ENCODE data around the gene AQP12B.

The AQP12B gene

DNA sequence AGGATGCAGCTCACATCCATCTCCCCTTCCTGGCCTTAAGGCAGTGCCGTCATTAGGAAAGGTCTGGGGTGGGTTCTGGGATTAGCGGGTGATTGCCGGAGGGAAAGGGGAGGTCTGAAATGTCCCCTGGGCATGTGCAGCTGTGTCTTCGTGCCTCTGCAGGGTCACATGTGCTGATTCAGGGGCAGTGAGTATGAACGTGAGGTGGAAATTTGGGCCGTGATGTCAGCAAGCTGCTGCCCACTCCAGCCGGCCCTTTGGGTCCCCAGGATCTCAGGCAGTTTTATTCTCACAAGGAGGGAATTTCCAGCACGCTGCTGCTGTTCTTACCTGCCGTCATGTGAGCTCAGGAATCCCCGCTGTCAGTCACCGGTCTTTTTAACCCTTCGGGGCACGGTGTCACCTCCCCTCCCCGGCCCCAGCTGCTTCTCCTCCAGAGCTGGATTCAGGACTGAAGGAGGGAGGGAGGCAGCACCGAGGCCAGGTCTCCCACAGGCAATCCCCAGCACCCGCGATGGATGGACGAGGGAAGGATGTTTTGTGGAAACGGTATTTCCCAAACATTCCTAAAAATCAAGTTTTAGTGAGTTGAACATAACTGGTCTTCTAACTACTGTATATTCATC is 33.9 kb downstream of the AQP12B start:
- no peak overlapping the region for H3K9ac ChIP-seq
- no peaks in the 10 kb centered on the region for H3K4me1 ChIP-seq
- H3K4me2 ChIP-seq (ENCODE audit: low read length), result no peak overlapping the region
- H3K79me2 ChIP-seq, result no peaks in the 10 kb centered on the region
- no peak overlapping the region for H2AFZ ChIP-seq
- H3K27me3 ChIP-seq (ENCODE audit: control insufficient read depth, insufficient read depth, low read length), result no peaks in the 10 kb centered on the region
- H3K36me3 ChIP-seq (ENCODE audit: control insufficient read depth, insufficient read depth, low read length), result no peaks in the 10 kb centered on the region
- H3K4me3 ChIP-seq (ENCODE audit: low read depth, low read length), result no peak overlapping the region
- H3K27ac ChIP-seq, result no peak overlapping the region
- H3K9me3 ChIP-seq (ENCODE audit: control insufficient read depth, low read length), result no peaks in the 10 kb centered on the region
- TF ChIP-seq, protein P1, sequence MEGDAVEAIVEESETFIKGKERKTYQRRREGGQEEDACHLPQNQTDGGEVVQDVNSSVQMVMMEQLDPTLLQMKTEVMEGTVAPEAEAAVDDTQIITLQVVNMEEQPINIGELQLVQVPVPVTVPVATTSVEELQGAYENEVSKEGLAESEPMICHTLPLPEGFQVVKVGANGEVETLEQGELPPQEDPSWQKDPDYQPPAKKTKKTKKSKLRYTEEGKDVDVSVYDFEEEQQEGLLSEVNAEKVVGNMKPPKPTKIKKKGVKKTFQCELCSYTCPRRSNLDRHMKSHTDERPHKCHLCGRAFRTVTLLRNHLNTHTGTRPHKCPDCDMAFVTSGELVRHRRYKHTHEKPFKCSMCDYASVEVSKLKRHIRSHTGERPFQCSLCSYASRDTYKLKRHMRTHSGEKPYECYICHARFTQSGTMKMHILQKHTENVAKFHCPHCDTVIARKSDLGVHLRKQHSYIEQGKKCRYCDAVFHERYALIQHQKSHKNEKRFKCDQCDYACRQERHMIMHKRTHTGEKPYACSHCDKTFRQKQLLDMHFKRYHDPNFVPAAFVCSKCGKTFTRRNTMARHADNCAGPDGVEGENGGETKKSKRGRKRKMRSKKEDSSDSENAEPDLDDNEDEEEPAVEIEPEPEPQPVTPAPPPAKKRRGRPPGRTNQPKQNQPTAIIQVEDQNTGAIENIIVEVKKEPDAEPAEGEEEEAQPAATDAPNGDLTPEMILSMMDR (IDR thresholded peaks at IDR 0.05), result no peak

GRCh38 chr2:240648155-240648649 is 34.5 kb downstream of the AQP12B start:
- no peak overlapping the region for H3K27ac ChIP-seq
- H3K27me3 ChIP-seq (ENCODE audit: control insufficient read depth, insufficient read depth, low read length), result no peaks in the 10 kb centered on the region
- no peak overlapping the region for H3K4me2 ChIP-seq (ENCODE audit: low read length)
- no peaks in the 10 kb centered on the region for H3K4me1 ChIP-seq
- H3K4me3 ChIP-seq (ENCODE audit: low read depth, low read length), result no peak overlapping the region
- TF ChIP-seq, protein P1 (IDR thresholded peaks at IDR 0.05), result no peak
- no peaks in the 10 kb centered on the region for H3K9me3 ChIP-seq (ENCODE audit: control insufficient read depth, low read length)
- H3K79me2 ChIP-seq, result no peaks in the 10 kb centered on the region
- no peaks in the 10 kb centered on the region for H3K36me3 ChIP-seq (ENCODE audit: control insufficient read depth, insufficient read depth, low read length)
- H2AFZ ChIP-seq, result no peak overlapping the region
- H3K9ac ChIP-seq, result no peak overlapping the region

- no peaks in the 10 kb centered on the region for H3K36me3 ChIP-seq (ENCODE audit: control insufficient read depth, insufficient read depth, low read length)
- H2AFZ ChIP-seq, result no peak overlapping the region
- H3K27me3 ChIP-seq (ENCODE audit: control insufficient read depth, insufficient read depth, low read length), result no peaks in the 10 kb centered on the region
- H3K9ac ChIP-seq, result no peak overlapping the region
- no peak overlapping the region for H3K4me2 ChIP-seq (ENCODE audit: low read length)
- TF ChIP-seq, protein P1 (IDR thresholded peaks at IDR 0.05), result no peak
- H3K9me3 ChIP-seq (ENCODE audit: control insufficient read depth, low read length), result no peaks in the 10 kb centered on the region
- no peaks in the 10 kb centered on the region for H3K79me2 ChIP-seq
- H3K4me3 ChIP-seq (ENCODE audit: low read depth, low read length), result no peak overlapping the region
- no peaks in the 10 kb centered on the region for H3K4me1 ChIP-seq
- H3K27ac ChIP-seq, result no peak overlapping the region
Observed at GRCh38 chr2:240647503-240648154, 35.1 kb downstream of the AQP12B start.

GRCh38 chr2:240646900-240647502 is 35.7 kb downstream of the AQP12B start:
- Histone ChIP-seq H3K4me2 (ENCODE audit: low read length) (no peak overlapping the region), H2AFZ (no peak overlapping the region), H3K27me3 (ENCODE audit: control insufficient read depth, insufficient read depth, low read length) (no peaks in the 10 kb centered on the region), H3K9me3 (ENCODE audit: control insufficient read depth, low read length) (no peaks in the 10 kb centered on the region), H3K9ac (no peak overlapping the region), H3K79me2 (no peaks in the 10 kb centered on the region), H3K4me1 (no peaks in the 10 kb centered on the region), H3K4me3 (ENCODE audit: low read depth, low read length) (no peak overlapping the region), H3K36me3 (ENCODE audit: control insufficient read depth, insufficient read depth, low read length) (no peaks in the 10 kb centered on the region), H3K27ac (no peak overlapping the region)
- TF ChIP-seq, protein P1 (IDR thresholded peaks at IDR 0.05), result no peak

Measured in parathyroid adenoma (tissue), 2 donors.